ENCODE results near the gene ALG14.
"Not testable (repeated sequence)": the region's sequence is repeated elsewhere in the genome, so short reads cannot be mapped to it uniquely, and the experiment has no call there.

ALG14 gene

GRCh38 chr1:94951509-94952208 is 121.1 kb downstream of the ALG14 start:
- no peak for DNase-seq

GRCh38 chr1:94951046-94951445 is 121.7 kb downstream of the ALG14 start:
- no peak for DNase-seq

- no peak for DNase-seq
Observed at GRCh38 chr1:94949681-94950661, 122.8 kb downstream of the ALG14 start.

GRCh38 chr1:94947437-94947836 is 125.3 kb downstream of the ALG14 start:
- no peak for DNase-seq

GRCh38 chr1:94946886-94947285 is 125.9 kb downstream of the ALG14 start:
- no peak for DNase-seq

- DNase-seq: no peak
Observed at GRCh38 chr1:94942171-94943128, 130.3 kb downstream of the ALG14 start.

GRCh38 chr1:94941480-94941879 is 131.3 kb downstream of the ALG14 start:
- not testable (repeated sequence) for DNase-seq

- no peak for DNase-seq
Observed at GRCh38 chr1:94940738-94941137, 132.0 kb downstream of the ALG14 start.

- no peak for DNase-seq
Observed at GRCh38 chr1:94937820-94938219, 134.9 kb downstream of the ALG14 start.

- no peak for DNase-seq
Observed at GRCh38 chr1:94936861-94937620, 135.7 kb downstream of the ALG14 start.

- no peak for DNase-seq
Observed at GRCh38 chr1:94935476-94935875, 137.3 kb downstream of the ALG14 start.

- DNase-seq: no peak
Observed at GRCh38 chr1:94935034-94935433, 137.7 kb downstream of the ALG14 start.

- no peak for DNase-seq
Observed at GRCh38 chr1:94934551-94934950, 138.2 kb downstream of the ALG14 start.

- DNase-seq: no peak
Observed at GRCh38 chr1:94931254-94931841, 141.4 kb downstream of the ALG14 start.

GRCh38 chr1:94929351-94930217 is 143.2 kb downstream of the ALG14 start:
- no peak for DNase-seq

- DNase-seq: no peak
Observed at GRCh38 chr1:94928293-94928939, 144.3 kb downstream of the ALG14 start.

- DNase-seq: no peak
Observed at GRCh38 chr1:94927405-94928175, 145.2 kb downstream of the ALG14 start.

- DNase-seq: peak; percentile 62 to 73
Observed at GRCh38 chr1:94926915-94927404, 145.8 kb downstream of the ALG14 start, which contains the start of gene CNN3. Gene CNN3 (minus strand): TSS chr1:94927110. CDS start chr1:94926894, 216 bp downstream.
